Sigmoid colon (tissue), 4 donors: Measurements from ENCODE around the gene FNTB.

Experiments used
- POLR2AphosphoS5 ChIP-seq, 4 donors: sonication (generic); formaldehyde crosslinking; IDR thresholded peaks; one replicate each; pipeline ENCODE4 v1.6.1; 2017; ENCODE audit warnings: antibody characterized with exemption in 4 of 4
- TF ChIP-seq, protein P1 (sequence below), 4 experiments: fragments of 450-650 bp in 3 of 4; fragments of 200-600 bp in 1 of 4; IDR thresholded peaks; one replicate each; pipeline ENCODE4 v1.5.1; 2016 to 2019; ENCODE audit warnings: antibody characterized with exemption in 4 of 4, mild to moderate bottlenecking in 3 of 4, moderate library complexity in 2 of 4

DNA sequence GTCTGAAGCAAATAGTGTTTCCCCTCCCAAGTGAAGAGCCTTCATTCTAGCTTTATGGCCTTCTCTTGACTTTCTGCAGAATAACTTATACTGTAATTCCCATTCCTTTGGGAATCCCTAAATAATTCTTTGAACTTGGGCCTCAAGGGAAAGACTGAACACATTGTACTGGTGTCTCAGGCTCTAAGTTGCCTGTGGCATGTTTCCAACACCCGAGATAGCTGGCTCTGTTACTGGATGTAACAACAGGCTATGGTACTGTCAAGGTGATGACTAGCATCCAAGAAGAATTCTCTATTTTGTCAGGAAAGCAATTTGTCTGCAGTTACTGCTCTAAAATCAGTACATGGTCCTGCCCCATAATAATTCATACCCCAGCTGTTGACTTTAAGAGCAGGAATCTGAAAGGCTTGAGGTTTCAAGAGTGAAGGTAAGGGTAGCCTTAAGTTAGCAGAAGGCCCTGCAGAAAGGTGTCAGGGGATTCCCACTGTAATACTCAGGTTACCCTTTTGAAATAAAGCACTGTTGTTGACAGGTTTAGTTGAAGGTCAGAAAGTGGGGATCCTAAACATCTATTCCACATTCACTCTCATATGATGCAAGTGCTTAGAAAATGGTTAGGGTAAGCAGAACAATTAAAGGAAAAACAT, 49.4 kb upstream of the FNTB start:
- TF ChIP-seq POLR2AphosphoS5 (IDR thresholded peaks at IDR 0.05), result no peak
- TF ChIP-seq, protein P1, sequence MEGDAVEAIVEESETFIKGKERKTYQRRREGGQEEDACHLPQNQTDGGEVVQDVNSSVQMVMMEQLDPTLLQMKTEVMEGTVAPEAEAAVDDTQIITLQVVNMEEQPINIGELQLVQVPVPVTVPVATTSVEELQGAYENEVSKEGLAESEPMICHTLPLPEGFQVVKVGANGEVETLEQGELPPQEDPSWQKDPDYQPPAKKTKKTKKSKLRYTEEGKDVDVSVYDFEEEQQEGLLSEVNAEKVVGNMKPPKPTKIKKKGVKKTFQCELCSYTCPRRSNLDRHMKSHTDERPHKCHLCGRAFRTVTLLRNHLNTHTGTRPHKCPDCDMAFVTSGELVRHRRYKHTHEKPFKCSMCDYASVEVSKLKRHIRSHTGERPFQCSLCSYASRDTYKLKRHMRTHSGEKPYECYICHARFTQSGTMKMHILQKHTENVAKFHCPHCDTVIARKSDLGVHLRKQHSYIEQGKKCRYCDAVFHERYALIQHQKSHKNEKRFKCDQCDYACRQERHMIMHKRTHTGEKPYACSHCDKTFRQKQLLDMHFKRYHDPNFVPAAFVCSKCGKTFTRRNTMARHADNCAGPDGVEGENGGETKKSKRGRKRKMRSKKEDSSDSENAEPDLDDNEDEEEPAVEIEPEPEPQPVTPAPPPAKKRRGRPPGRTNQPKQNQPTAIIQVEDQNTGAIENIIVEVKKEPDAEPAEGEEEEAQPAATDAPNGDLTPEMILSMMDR (IDR thresholded peaks at IDR 0.05), result no peak
